H1 (cell line): ENCODE data around the gene FNDC3A. TPM values are rescaled to one million over a fixed set of nuclear protein-coding genes. Genes with fewer than 3 reads are reported as not detected.

Experiments
- CTCF ChIA-PET: fragments of 300-600 bp; sonication (Branson Sonifier 250); formaldehyde crosslinking; loops from one replicate; lab custom pipeline; 2021; ENCODE audit not compliant: partially characterized antibody; lab: Charles Lee
- POLR2A ChIA-PET: fragments of 300-600 bp; sonication (Branson Sonifier 250); formaldehyde crosslinking; loops from one replicate; lab custom pipeline; 2021; ENCODE audit warnings: inconsistent platforms; ENCODE audit not compliant: partially characterized antibody; lab: Charles Lee
- DNase-seq, 2 experiments: peaks; one replicate each; pipeline versions ENCODE4 v3.0.0 to v3.0.0-alpha.2; 2010 to 2022; ENCODE audit warnings: low spot score in 2 of 2, low read depth in 1 of 2, mixed read lengths in 1 of 2
- FAIRE-seq: peaks from 2 replicates; lab custom pipeline; 2011; peaks lifted over from hg19 to GRCh38; lab: Jason Lieb, UNC
- H2AFZ ChIP-seq: 2 replicates; pipeline ENCODE4 v1.8.1; 2012; ENCODE audit warnings: low read length, inconsistent platforms
- H2AK5ac ChIP-seq: 2 replicates; pipeline ENCODE4 v1.6.1; 2013; ENCODE audit warnings: low read depth, low read length
- H2BK120ac ChIP-seq: replicated peaks from 2 replicates; pipeline ENCODE3; 2013; ENCODE audit warnings: low read depth, low read length, inconsistent platforms
- H2BK12ac ChIP-seq: 2 replicates; pipeline ENCODE4 v1.6.1; 2013; ENCODE audit warnings: low read depth, low read length
- H2BK15ac ChIP-seq: 2 replicates; pipeline ENCODE4 v1.6.1; 2013; ENCODE audit warnings: low read length
- H2BK20ac ChIP-seq: 2 replicates; pipeline ENCODE4 v1.6.1; 2013; ENCODE audit warnings: low read length
- H2BK5ac ChIP-seq: 2 replicates; pipeline ENCODE4 v1.6.1; 2013; ENCODE audit warnings: low read depth, low read length
- H3K14ac ChIP-seq: 2 replicates; pipeline ENCODE4 v1.6.1; 2013; ENCODE audit warnings: inconsistent platforms; ENCODE audit not compliant: insufficient read length
- H3K18ac ChIP-seq: 2 replicates; pipeline ENCODE4 v1.6.1; 2013; ENCODE audit warnings: low read length; ENCODE audit errors: extremely low read depth
- H3K23ac ChIP-seq: 2 replicates; pipeline ENCODE4 v1.6.1; 2013; ENCODE audit warnings: inconsistent platforms; ENCODE audit not compliant: insufficient read length
- H3K23me2 ChIP-seq: 2 replicates; pipeline ENCODE4 v1.6.1; 2013; ENCODE audit warnings: low read depth, low read length
- H3K27ac ChIP-seq: 2 replicates; pipeline ENCODE4 v1.6.1; 2011; ENCODE audit warnings: low read depth, low read length, inconsistent platforms
- H3K27me3 ChIP-seq, 4 experiments: replicated peaks in 1 of 4; 1 replicate in 1 of 4; 2 replicates in 3 of 4; pipeline versions ENCODE4 v1.6.1 to v1.8.1; 2011 to 2013; ENCODE audit warnings: low read length in 3 of 4, mild to moderate bottlenecking in 3 of 4, inconsistent platforms in 2 of 4, mixed read lengths in 2 of 4, moderate library complexity in 1 of 4; ENCODE audit not compliant: control insufficient read depth in 3 of 4, insufficient read depth in 3 of 4; ENCODE audit errors: extremely low read depth in 1 of 4
- H3K36me3 ChIP-seq, 4 experiments: 2 replicates each; pipeline versions ENCODE4 v1.6.1 to v1.8.1; 2011 to 2013; ENCODE audit warnings: mild to moderate bottlenecking in 4 of 4, low read length in 3 of 4, moderate library complexity in 2 of 4, control low read depth in 1 of 4, inconsistent platforms in 1 of 4; ENCODE audit not compliant: insufficient read depth in 4 of 4, control insufficient read depth in 2 of 4
- H3K4ac ChIP-seq: replicated peaks from 2 replicates; pipeline ENCODE3; 2013; ENCODE audit warnings: low read length, low read depth, mixed read lengths, inconsistent platforms; ENCODE audit not compliant: insufficient read length
- H3K4me1 ChIP-seq, 4 experiments: replicated peaks in 1 of 4; 1 replicate in 1 of 4; 2 replicates in 3 of 4; pipeline versions ENCODE4 v1.6.1 to v1.8.1; 2011 to 2013; ENCODE audit warnings: low read length in 3 of 4, inconsistent platforms in 2 of 4, mixed read lengths in 1 of 4; ENCODE audit not compliant: insufficient read depth in 4 of 4, control insufficient read depth in 3 of 4
- H3K4me2 ChIP-seq, 2 experiments: 2 replicates each; pipeline versions ENCODE4 v1.6.1 to v1.8.1; 2011 to 2013; ENCODE audit warnings: low read depth in 2 of 2, low read length in 2 of 2, control low read depth in 1 of 2, inconsistent platforms in 1 of 2, mild to moderate bottlenecking in 1 of 2; ENCODE audit not compliant: insufficient read depth in 1 of 2
- H3K4me3 ChIP-seq, 4 experiments: fragments of 200-600, 300-600 bp in 1 of 4; sonication (generic), shearing (Covaris generic), sonication (Bioruptor Twin) in 1 of 4; 2 replicates each; pipeline versions ENCODE4 v1.5.1 to v1.8.1; 2011 to 2016; ENCODE audit warnings: low read length in 4 of 4, low read depth in 3 of 4, control low read depth in 2 of 4, inconsistent platforms in 2 of 4, mild to moderate bottlenecking in 2 of 4, mixed read lengths in 1 of 4, moderate library complexity in 1 of 4; ENCODE audit not compliant: insufficient read depth in 2 of 4; ENCODE audit errors: extremely low read depth in 1 of 4
- H3K56ac ChIP-seq: replicated peaks from 2 replicates; pipeline ENCODE3; 2013; ENCODE audit warnings: low read depth, mild to moderate bottlenecking, mixed read lengths, low read length, inconsistent platforms; ENCODE audit not compliant: insufficient read length
- H3K79me1 ChIP-seq: 2 replicates; pipeline ENCODE4 v1.6.1; 2013; ENCODE audit warnings: low read depth, low read length, control low read depth
- H3K79me2 ChIP-seq, 2 experiments: 2 replicates each; pipeline versions ENCODE4 v1.6.1 to v1.8.1; 2012 to 2013; ENCODE audit warnings: low read length in 2 of 2, mild to moderate bottlenecking in 2 of 2, inconsistent platforms in 1 of 2; ENCODE audit not compliant: insufficient read depth in 2 of 2, control insufficient read depth in 1 of 2
- H3K9ac ChIP-seq, 4 experiments: replicated peaks in 1 of 4; 1 replicate in 1 of 4; 2 replicates in 3 of 4; pipeline versions ENCODE4 v1.6.1 to v1.8.1; 2011 to 2013; ENCODE audit warnings: low read depth in 3 of 4, low read length in 3 of 4, control low read depth in 2 of 4, mild to moderate bottlenecking in 2 of 4, moderate library complexity in 2 of 4, inconsistent platforms in 1 of 4; ENCODE audit errors: extremely low read depth in 1 of 4
- H3K9me3 ChIP-seq, 2 experiments: 2 replicates each; pipeline versions ENCODE4 v1.6.1 to v1.8.1; 2012 to 2013; ENCODE audit warnings: mild to moderate bottlenecking in 2 of 2, moderate library complexity in 2 of 2, control low read depth in 1 of 2, inconsistent platforms in 1 of 2, low read depth in 1 of 2, low read length in 1 of 2, mixed read lengths in 1 of 2; ENCODE audit not compliant: insufficient read depth in 2 of 2
- H4K20me1 ChIP-seq, 2 experiments: replicated peaks in 1 of 2; 2 replicates each; pipeline versions ENCODE3 to v1.8.1; 2011 to 2013; ENCODE audit warnings: inconsistent platforms in 2 of 2, low read length in 2 of 2, mild to moderate bottlenecking in 1 of 2; ENCODE audit not compliant: insufficient read depth in 2 of 2, control insufficient read depth in 1 of 2
- H4K5ac ChIP-seq: 2 replicates; pipeline ENCODE4 v1.6.1; 2013; ENCODE audit warnings: low read length, low read depth, mixed read lengths, inconsistent platforms; ENCODE audit not compliant: insufficient read length
- H4K8ac ChIP-seq: 2 replicates; pipeline ENCODE4 v1.8.0; 2013; ENCODE audit warnings: mild to moderate bottlenecking, moderate library complexity, low read length, inconsistent platforms; ENCODE audit not compliant: insufficient read depth; ENCODE audit errors: extremely low read depth
- H4K91ac ChIP-seq: replicated peaks from 2 replicates; pipeline ENCODE3; 2013; ENCODE audit warnings: low read length, mixed read lengths, inconsistent platforms; ENCODE audit not compliant: insufficient read length
- CBX5 ChIP-seq: fragments of 300-800, 300-1000 bp; sonication (generic); IDR thresholded peaks from 2 replicates; pipeline ENCODE4 v1.7.1; 2016; ENCODE audit warnings: antibody characterized with exemption, low read length, low read depth
- GABPA ChIP-seq: IDR thresholded peaks from 2 replicates; pipeline ENCODE4 v1.6.1; 2011; ENCODE audit warnings: mild to moderate bottlenecking, low read length, moderate library complexity, borderline replicate concordance; ENCODE audit not compliant: insufficient read depth
- HDAC6 ChIP-seq: IDR thresholded peaks from one replicate; pipeline ENCODE4 v1.7.1; 2012; ENCODE audit warnings: low read depth, mild to moderate bottlenecking, inconsistent platforms, low read length, moderate library complexity
- JUN ChIP-seq: IDR thresholded peaks from 2 replicates; pipeline ENCODE4 v1.6.1; 2011; ENCODE audit warnings: low read depth, mild to moderate bottlenecking, improper control_type of control experiment, low read length
- PHF8 ChIP-seq: fragments of 200-600 bp; sonication (generic); conservative IDR thresholded peaks from 2 replicates; pipeline ENCODE4 v1.7.1; 2012; ENCODE audit warnings: low read depth, mild to moderate bottlenecking, inconsistent platforms, low read length, moderate library complexity
- TAF1 ChIP-seq: IDR thresholded peaks from 2 replicates; pipeline ENCODE4 v1.6.1; 2011; ENCODE audit warnings: mild to moderate bottlenecking, low read depth, low read length
- WGBS, 2 experiments: shearing (Covaris generic) in 1 of 2; methylation state at CpG; one replicate each; pipeline versions ENCODE4 v1.1.6 to v1.1.7; 2013 to 2015; ENCODE audit warnings: low lambda C conversion rate in 2 of 2, mixed read lengths in 2 of 2, inconsistent platforms in 1 of 2, low coverage in 1 of 2, missing lambda C conversion rate in 1 of 2; ENCODE audit not compliant: insufficient replicate concordance in 2 of 2, insufficient coverage in 1 of 2, insufficient read length in 1 of 2; ENCODE audit errors: extremely low coverage in 1 of 2, missing lambda C conversion rate in 1 of 2; 5-methylcytosine and 5-hydroxymethylcytosine counted together
- polyA plus RNA-seq, 7 experiments: library from polyadenylated mRNA; depleted of rRNA in 3 of 7; stranded (reverse) in 5 of 7; unstranded in 2 of 7; fragments of >200 nt in 5 of 7; fragments of 200-250 nt in 2 of 7; gene quantifications; 1 replicate in 5 of 7; 2 replicates in 1 of 7; 4 replicates in 1 of 7; pipeline versions ENCODE4 v1.2.1 to v1.2.3, GENCODE V29; 2011 to 2013; ENCODE audit warnings: missing spikeins in 2 of 7, mixed read lengths in 2 of 7
- total RNA-seq: library from RNA; stranded (reverse); fragmentation: NEBNext Ultra II Directional; extraction: Animal tissue kit (Norgen Biotek cat#: 25700); gene quantifications from 2 replicates; pipeline ENCODE4 v1.2.1, GENCODE V29; 2021
- TF ChIP-seq, protein P1 (sequence below): IDR thresholded peaks from 2 replicates; pipeline ENCODE4 v1.6.1; 2012; ENCODE audit warnings: low read length, inconsistent platforms

The FNDC3A gene
- total and polyA plus RNA-seq, 2 of the 8 experiments (the other 6 are each of a cell fraction or from before 2014, with no cell fraction given) = 14.6 to 26.0 TPM

- POLR2A ChIA-PET = no interaction called here
- no peak overlapping the region for H3K56ac ChIP-seq
- DNase-seq = no peak
- no peak overlapping the region for H3K27ac ChIP-seq
- no peaks in the 10 kb centered on the region for H3K4me1 ChIP-seq
- no peak overlapping the region for H4K91ac ChIP-seq
- no peak overlapping the region for H3K14ac ChIP-seq
- TF ChIP-seq, protein P1, sequence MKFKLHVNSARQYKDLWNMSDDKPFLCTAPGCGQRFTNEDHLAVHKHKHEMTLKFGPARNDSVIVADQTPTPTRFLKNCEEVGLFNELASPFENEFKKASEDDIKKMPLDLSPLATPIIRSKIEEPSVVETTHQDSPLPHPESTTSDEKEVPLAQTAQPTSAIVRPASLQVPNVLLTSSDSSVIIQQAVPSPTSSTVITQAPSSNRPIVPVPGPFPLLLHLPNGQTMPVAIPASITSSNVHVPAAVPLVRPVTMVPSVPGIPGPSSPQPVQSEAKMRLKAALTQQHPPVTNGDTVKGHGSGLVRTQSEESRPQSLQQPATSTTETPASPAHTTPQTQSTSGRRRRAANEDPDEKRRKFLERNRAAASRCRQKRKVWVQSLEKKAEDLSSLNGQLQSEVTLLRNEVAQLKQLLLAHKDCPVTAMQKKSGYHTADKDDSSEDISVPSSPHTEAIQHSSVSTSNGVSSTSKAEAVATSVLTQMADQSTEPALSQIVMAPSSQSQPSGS = no peak
- TF ChIP-seq GABPA (no peak), TAF1 (no peak), PHF8 (no peak), HDAC6 (no peak), JUN (no peak), CBX5 (no peak)
- H3K79me2 ChIP-seq = no peaks in the 10 kb centered on the region
- no peak overlapping the region for H4K5ac ChIP-seq
- no peaks in the 10 kb centered on the region for H3K23me2 ChIP-seq
- no peak overlapping the region for H2BK120ac ChIP-seq
- H3K9me3 ChIP-seq = no peaks in the 10 kb centered on the region
- no peak overlapping the region for H2BK20ac ChIP-seq
- FAIRE-seq = peak; percentile 13
- peaks cover 0 to 8% (median 0%) of the 10 kb centered on the region in 4 experiments; a peak in 2 of 8 replicates for H3K36me3 ChIP-seq
- H3K23ac ChIP-seq = no peak overlapping the region
- H3K27me3 ChIP-seq = no peaks in the 10 kb centered on the region
- CTCF ChIA-PET = interaction anchor here (0.9 to 1.8 kb wide), 3 partner anchors 17 to 304 kb away, joined by 3 to 6 read pairs (median 3); no protein-coding TSS in a partner anchor
- no peak overlapping the region for H2BK12ac ChIP-seq
- H3K4me2 ChIP-seq = no peak overlapping the region
- H2BK15ac ChIP-seq = no peak overlapping the region
- H2BK5ac ChIP-seq = no peak overlapping the region
- H3K4ac ChIP-seq = no peak overlapping the region
- no peak overlapping the region for H2AK5ac ChIP-seq
- H3K4me3 ChIP-seq = no peak overlapping the region
- WGBS, 2 experiments = 93% methylated on average over 2 of the region's 2 CpGs; no CpG with 5 or more reads in 1 of the 2 experiments
- no peaks in the 10 kb centered on the region; the same call in 1 of the 2 replicates for H3K79me1 ChIP-seq
- no peaks in the 10 kb centered on the region for H4K20me1 ChIP-seq
- H2AFZ ChIP-seq = no peak overlapping the region
- no peak overlapping the region for H3K18ac ChIP-seq
- no peak overlapping the region for H4K8ac ChIP-seq
- H3K9ac ChIP-seq = no peak overlapping the region
Measured at GRCh38 chr13:49256841-49257240, 281.1 kb downstream of the FNDC3A start.
